HEK293T (cell line): ENCODE results near the gene PIK3R5.

Source experiments
- BHLHE40 ChIP-seq: fragments of 450-650 bp; IDR thresholded peaks from 2 replicates; pipeline ENCODE4 v1.6.1; 2016; ENCODE audit warnings: mild to moderate bottlenecking, moderate library complexity, borderline replicate concordance
- ELF4 ChIP-seq: fragments of 450-650 bp; IDR thresholded peaks from 2 replicates; pipeline ENCODE4 v1.6.1; 2017; ENCODE audit warnings: antibody characterized with exemption
- FOXA1 ChIP-seq: fragments of 450-650 bp; IDR thresholded peaks from 2 replicates; pipeline ENCODE4 v1.6.1; 2016; ENCODE audit warnings: mild to moderate bottlenecking
- FOXK2 ChIP-seq: fragments of 450-650 bp; IDR thresholded peaks from 2 replicates; pipeline ENCODE4 v1.6.1; 2016; ENCODE audit warnings: mild to moderate bottlenecking
- FOXM1 ChIP-seq: fragments of 450-650 bp; IDR thresholded peaks from 2 replicates; pipeline ENCODE4 v1.6.1; 2017; ENCODE audit warnings: mild to moderate bottlenecking, borderline replicate concordance
- LEF1 ChIP-seq: fragments of 450-650 bp; IDR thresholded peaks from 2 replicates; pipeline ENCODE4 v1.6.1; 2017; ENCODE audit warnings: mild to moderate bottlenecking, borderline replicate concordance
- SUZ12 ChIP-seq: fragments of 450-650 bp; IDR thresholded peaks from 2 replicates; pipeline ENCODE4 v1.6.1; 2016; ENCODE audit warnings: mild to moderate bottlenecking
- ZNF384 ChIP-seq: fragments of 450-650 bp; IDR thresholded peaks from 2 replicates; pipeline ENCODE4 v1.6.1; 2016

- TF ChIP-seq ZNF384 = no peak
- TF ChIP-seq SUZ12 = no peak
- TF ChIP-seq FOXK2 = no peak
- no peak for TF ChIP-seq FOXM1
- no peak for TF ChIP-seq ELF4
- TF ChIP-seq FOXA1 = no peak
- TF ChIP-seq LEF1 = no peak
- no peak for TF ChIP-seq BHLHE40
Measured at GRCh38 chr17:8913879-8914278, 51.6 kb downstream of the PIK3R5 start.
